PC-3 (cell line): Measurements from ENCODE around the gene ITPRIP. TPM values are rescaled to one million over a fixed set of nuclear protein-coding genes. Genes with fewer than 3 reads are reported as not detected.

Experiments
- ATAC-seq: fragments of 200-7000 bp; cut with Tn5 transposase; 2 replicates; pipeline ENCODE4 v1.9.1; 2020; ENCODE audit warnings: mild to moderate bottlenecking, moderate library complexity
- BruUV-seq: library from RNA; stranded (reverse); fragments of 400-500 nt; replicated peaks from 2 replicates; lab custom pipeline; 2021; lab: Mats Ljungman, UMichigan
- CTCF ChIA-PET: fragments of 300-600 bp; sonication (Branson Sonifier 250); formaldehyde crosslinking; loops from one replicate; lab custom pipeline; 2022; ENCODE audit warnings: antibody characterized with exemption; lab: Charles Lee
- POLR2A ChIA-PET: fragments of 300-600 bp; sonication (Branson Sonifier 250); formaldehyde crosslinking; loops from one replicate; lab custom pipeline; 2022; ENCODE audit warnings: antibody characterized with exemption; ENCODE audit not compliant: unreplicated experiment; lab: Charles Lee
- DNase-seq: peaks from one replicate; pipeline ENCODE4 v3.0.0-alpha.2; 2015
- H2AFZ ChIP-seq: fragments of 300-600 bp; sonication (generic); 2 replicates; pipeline ENCODE4 v1.6.0; 2016; ENCODE audit warnings: antibody characterized with exemption, low read length
- H3F3A ChIP-seq: fragments of 300-600 bp; sonication (generic); one replicate; pipeline ENCODE4 v1.6.0; 2017; ENCODE audit warnings: antibody characterized with exemption, low read length, control low read depth, mild to moderate bottlenecking; ENCODE audit not compliant: unreplicated experiment
- H3K27ac ChIP-seq: fragments of 300-600 bp; sonication (generic); 2 replicates; pipeline ENCODE4 v1.5.1; 2016; ENCODE audit warnings: mild to moderate bottlenecking, low read length
- H3K27me3 ChIP-seq: fragments of 300-600 bp; sonication (generic); 2 replicates; pipeline ENCODE4 v1.6.1; 2016; ENCODE audit warnings: low read length, mixed read lengths
- H3K36me3 ChIP-seq: fragments of 300-600 bp; sonication (generic); 2 replicates; pipeline ENCODE4 v1.6.1; 2016; ENCODE audit warnings: low read depth, mixed run types, low read length, mixed read lengths
- H3K4me1 ChIP-seq: fragments of 300-600 bp; sonication (generic); 2 replicates; pipeline ENCODE4 v1.5.1; 2016; ENCODE audit warnings: low read length; ENCODE audit not compliant: insufficient read depth
- H3K4me2 ChIP-seq: fragments of 300-600 bp; sonication (generic); 2 replicates; pipeline ENCODE4 v1.6.0; 2016; ENCODE audit warnings: low read length
- H3K4me3 ChIP-seq: fragments of 300-600 bp; sonication (generic); 2 replicates; pipeline ENCODE4 v1.5.1; 2016; ENCODE audit warnings: mild to moderate bottlenecking, low read length, mixed read lengths
- H3K79me2 ChIP-seq: fragments of 300-600 bp; sonication (generic); 2 replicates; pipeline ENCODE4 v1.6.1; 2017; ENCODE audit warnings: low read length, mixed read lengths
- H3K9ac ChIP-seq: fragments of 300-600 bp; sonication (generic); 2 replicates; pipeline ENCODE4 v1.6.0; 2016; ENCODE audit warnings: mild to moderate bottlenecking, low read length
- H3K9me2 ChIP-seq: fragments of 300-600 bp; sonication (generic); replicated peaks from 2 replicates; pipeline ENCODE4 v1.6.1; 2016; ENCODE audit warnings: mixed run types, low read length, mixed read lengths
- H3K9me3 ChIP-seq: fragments of 300-600 bp; sonication (generic); 2 replicates; pipeline ENCODE4 v1.6.1; 2016; ENCODE audit warnings: low read length, mixed read lengths
- H4K20me1 ChIP-seq: fragments of 300-600 bp; sonication (generic); 2 replicates; pipeline ENCODE4 v1.6.1; 2016; ENCODE audit warnings: low read length, mixed read lengths
- EZH2 ChIP-seq: fragments of 300-600 bp; sonication (generic); IDR thresholded peaks from one replicate; pipeline ENCODE4 v1.6.1; 2017; ENCODE audit warnings: antibody characterized with exemption, mild to moderate bottlenecking, low read length; ENCODE audit not compliant: unreplicated experiment
- EZH2phosphoT487 ChIP-seq: fragments of 300-600 bp; sonication (generic); IDR thresholded peaks from 2 replicates; pipeline ENCODE4 v1.6.1; 2018; ENCODE audit warnings: mild to moderate bottlenecking, antibody characterized with exemption, low read length, borderline replicate concordance
- intact Hi-C: fragments of 100-400 bp; cut with micrococcal nuclease; formaldehyde crosslinking; loops from 2 replicates; pipeline ENCODE4 v1.9.0; 2023
- total RNA-seq: library from RNA; depleted of rRNA; stranded (reverse); fragments of >200 nt; gene quantifications from 2 replicates; pipeline ENCODE4 v1.2.3, GENCODE V29; 2014
- TF ChIP-seq, protein P1 (sequence below): fragments of 300-600 bp; sonication (generic); conservative IDR thresholded peaks from 2 replicates; pipeline ENCODE4 v1.5.1; 2017; ENCODE audit warnings: antibody characterized with exemption, low read depth, mild to moderate bottlenecking, low read length

ITPRIP gene
- total RNA-seq, 1 experiment from 2014 or later = 7.0 TPM

DNA sequence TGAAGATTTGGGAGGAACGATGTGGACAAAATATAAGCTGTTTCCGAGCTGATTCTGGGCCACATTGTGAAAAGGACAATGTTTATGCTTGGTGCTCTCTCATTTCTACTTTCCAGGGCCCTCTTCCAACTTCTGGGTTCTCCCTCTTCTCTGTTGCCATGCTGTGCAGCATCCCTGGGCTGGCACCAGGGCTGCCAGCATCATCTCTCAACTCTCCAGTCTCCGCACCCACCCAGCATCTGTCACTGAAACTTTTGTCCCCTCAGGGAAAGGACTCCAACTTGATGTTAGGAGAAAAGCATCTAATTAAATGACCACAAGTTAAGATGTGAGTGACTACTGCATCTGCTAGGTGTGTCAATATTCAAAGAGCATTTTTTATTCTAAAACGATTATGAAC lies 42.1 kb upstream of the ITPRIP start:
- no peaks in the 10 kb centered on the region for H3K9me3 ChIP-seq
- no peak overlapping the region for H2AFZ ChIP-seq
- intact Hi-C loops = no loop called here
- POLR2A ChIA-PET = no interaction called here
- CTCF ChIA-PET = no interaction called here
- H4K20me1 ChIP-seq = no peaks in the 10 kb centered on the region
- TF ChIP-seq EZH2 = no peak
- TF ChIP-seq, protein P1, sequence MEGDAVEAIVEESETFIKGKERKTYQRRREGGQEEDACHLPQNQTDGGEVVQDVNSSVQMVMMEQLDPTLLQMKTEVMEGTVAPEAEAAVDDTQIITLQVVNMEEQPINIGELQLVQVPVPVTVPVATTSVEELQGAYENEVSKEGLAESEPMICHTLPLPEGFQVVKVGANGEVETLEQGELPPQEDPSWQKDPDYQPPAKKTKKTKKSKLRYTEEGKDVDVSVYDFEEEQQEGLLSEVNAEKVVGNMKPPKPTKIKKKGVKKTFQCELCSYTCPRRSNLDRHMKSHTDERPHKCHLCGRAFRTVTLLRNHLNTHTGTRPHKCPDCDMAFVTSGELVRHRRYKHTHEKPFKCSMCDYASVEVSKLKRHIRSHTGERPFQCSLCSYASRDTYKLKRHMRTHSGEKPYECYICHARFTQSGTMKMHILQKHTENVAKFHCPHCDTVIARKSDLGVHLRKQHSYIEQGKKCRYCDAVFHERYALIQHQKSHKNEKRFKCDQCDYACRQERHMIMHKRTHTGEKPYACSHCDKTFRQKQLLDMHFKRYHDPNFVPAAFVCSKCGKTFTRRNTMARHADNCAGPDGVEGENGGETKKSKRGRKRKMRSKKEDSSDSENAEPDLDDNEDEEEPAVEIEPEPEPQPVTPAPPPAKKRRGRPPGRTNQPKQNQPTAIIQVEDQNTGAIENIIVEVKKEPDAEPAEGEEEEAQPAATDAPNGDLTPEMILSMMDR = no peak
- no peak for TF ChIP-seq EZH2phosphoT487
- H3K27me3 ChIP-seq = peaks cover 87% of the 10 kb centered on the region
- H3K36me3 ChIP-seq = no peaks in the 10 kb centered on the region
- BruUV-seq = no TSS peak
- no peaks in the 10 kb centered on the region for H3K4me1 ChIP-seq
- no peaks in the 10 kb centered on the region for H3F3A ChIP-seq
- no peak overlapping the region for H3K4me3 ChIP-seq
- no peaks in the 10 kb centered on the region for H3K79me2 ChIP-seq
- no peak overlapping the region for H3K9ac ChIP-seq
- no peak overlapping the region for H3K27ac ChIP-seq
- H3K9me2 ChIP-seq = no peaks in the 10 kb centered on the region
- ATAC-seq = no peak
- DNase-seq = no peak
- no peak overlapping the region for H3K4me2 ChIP-seq

DNA sequence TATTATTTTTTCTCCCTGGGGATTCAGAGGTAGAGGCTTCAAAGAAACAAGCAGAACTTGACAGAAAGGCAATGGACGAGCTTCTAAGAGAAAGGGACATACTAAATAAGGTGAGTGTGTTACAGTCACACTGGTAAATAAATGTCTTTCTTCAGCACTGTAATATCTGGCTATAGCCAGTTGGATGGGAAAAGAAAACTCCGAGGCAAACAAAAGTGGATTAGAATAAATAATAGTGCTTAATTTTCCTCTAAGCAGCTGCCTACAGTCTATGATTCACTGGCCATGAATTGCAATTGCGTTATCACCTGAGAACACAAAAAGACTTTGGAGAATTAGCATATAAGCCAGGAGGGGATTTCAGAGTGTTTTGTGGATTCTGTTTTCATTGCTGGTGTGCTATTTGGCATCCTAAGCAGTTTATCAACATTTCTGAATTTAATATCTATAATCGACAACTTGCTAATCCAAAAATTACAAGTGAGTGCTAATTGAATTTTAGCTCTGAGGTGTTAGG lies 38.6 kb upstream of the ITPRIP start:
- intact Hi-C loops = no loop called here
- CTCF ChIA-PET = no interaction called here
- no peaks in the 10 kb centered on the region for H3K9me2 ChIP-seq
- H3K4me1 ChIP-seq = no peaks in the 10 kb centered on the region
- H3K4me2 ChIP-seq = no peak overlapping the region
- ATAC-seq = no peak
- no TSS peak for BruUV-seq
- no peak overlapping the region for H3K4me3 ChIP-seq
- POLR2A ChIA-PET = no interaction called here
- no peaks in the 10 kb centered on the region for H3K79me2 ChIP-seq
- H3K9me3 ChIP-seq = no peaks in the 10 kb centered on the region
- TF ChIP-seq, protein P1 = no peak
- TF ChIP-seq EZH2phosphoT487 (no peak), EZH2 (no peak)
- H3K27me3 ChIP-seq = peaks cover 67% of the 10 kb centered on the region
- no peak overlapping the region for H3K27ac ChIP-seq
- H3F3A ChIP-seq = no peaks in the 10 kb centered on the region
- H3K36me3 ChIP-seq = no peaks in the 10 kb centered on the region
- H3K9ac ChIP-seq = no peak overlapping the region
- no peaks in the 10 kb centered on the region for H4K20me1 ChIP-seq
- no peak for DNase-seq
- no peak overlapping the region for H2AFZ ChIP-seq

DNA sequence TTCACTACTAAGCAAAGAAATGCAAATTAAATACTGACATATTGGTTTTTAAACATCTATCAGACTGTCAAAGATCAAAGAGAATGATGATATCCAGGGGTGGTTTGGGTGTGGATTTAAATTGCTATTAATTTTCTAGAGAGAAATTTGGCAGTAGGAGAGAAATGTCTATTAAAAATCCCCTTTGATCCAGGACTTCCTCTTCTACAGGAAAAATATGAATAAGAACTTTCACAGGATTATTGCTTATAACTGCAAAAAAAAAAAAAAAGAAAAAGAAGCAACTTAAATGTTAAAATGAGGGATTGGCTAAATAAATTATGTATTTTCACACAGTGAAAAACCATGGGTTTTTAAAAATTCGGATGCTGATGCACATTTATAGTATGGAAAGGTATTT lies 36.3 kb upstream of the ITPRIP start:
- no TSS peak for BruUV-seq
- ChIA-PET POLR2A (no interaction called here), CTCF (no interaction called here)
- no peaks in the 10 kb centered on the region for H3K9me3 ChIP-seq
- intact Hi-C loops = no loop called here
- H3K9me2 ChIP-seq = no peaks in the 10 kb centered on the region
- peaks cover 51% of the 10 kb centered on the region for H3K27me3 ChIP-seq
- no peak for ATAC-seq
- H3K36me3 ChIP-seq = no peaks in the 10 kb centered on the region
- no peak for DNase-seq
- no peaks in the 10 kb centered on the region for H3K4me1 ChIP-seq
- H3F3A ChIP-seq = no peaks in the 10 kb centered on the region
- TF ChIP-seq, protein P1 = no peak
- no peak for TF ChIP-seq EZH2
- no peak for TF ChIP-seq EZH2phosphoT487
- no peak overlapping the region for H3K4me2 ChIP-seq
- H3K27ac ChIP-seq = no peak overlapping the region
- no peaks in the 10 kb centered on the region for H3K79me2 ChIP-seq
- no peak overlapping the region for H2AFZ ChIP-seq
- H4K20me1 ChIP-seq = no peaks in the 10 kb centered on the region
- no peak overlapping the region for H3K4me3 ChIP-seq
- H3K9ac ChIP-seq = no peak overlapping the region
